MCF 10A (cell line): ENCODE data around the gene KEL. TPM values are rescaled to one million over a fixed set of nuclear protein-coding genes. Genes with fewer than 3 reads are reported as not detected.

Source experiments
- total RNA-seq: library from RNA; stranded (reverse); gene quantifications from 2 replicates; pipeline ENCODE4 v1.2.3, GENCODE V29; 2022

Gene KEL
- total RNA-seq, 1 experiment from 2014 or later: not detected

Other genes starting within 250 kb of the KEL start
- not detected in 2 replicates for gene PRSS1, start 212.9 kb downstream of the KEL start, total RNA-seq
- not detected in 2 replicates for gene PRSS2, start 191.4 kb downstream of the KEL start, total RNA-seq
- 0.79 and 1.4 TPM in 2 replicates for gene EPHB6, start 107.3 kb downstream of the KEL start, total RNA-seq
- 0.30 and 0.44 TPM in 2 replicates for gene TRPV6, start 76.6 kb downstream of the KEL start, total RNA-seq
- gene TRPV5, start 28.6 kb downstream of the KEL start, total RNA-seq: not detected in 2 replicates
- not detected in 2 replicates for gene LLCFC1, start 22.9 kb downstream of the KEL start, total RNA-seq
- not detected in 2 replicates for gene OR9A2, start 64.8 kb upstream of the KEL start, total RNA-seq
- gene OR6V1, start 90.0 kb upstream of the KEL start, total RNA-seq: not detected in 2 replicates
- not detected in 2 replicates for gene PIP, start 169.7 kb upstream of the KEL start, total RNA-seq
- not detected in 2 replicates for gene TAS2R39, start 221.1 kb upstream of the KEL start, total RNA-seq